Gastroesophageal sphincter (tissue), 4 donors: Measurements from ENCODE around the gene PRX. TPM values are rescaled to one million over a fixed set of nuclear protein-coding genes. Genes with fewer than 3 reads are reported as not detected.

Experiments
- ATAC-seq: fragments of 150-250 bp; one replicate; pipeline ENCODE4 v1.9.1; 2016; ENCODE audit warnings: mild to moderate bottlenecking, moderate library complexity
- H3K27ac ChIP-seq, 4 donors: fragments of 200-600 bp; sonication (generic) in 3 of 4; 1 replicate in 3 of 4; 2 replicates in 1 of 4; pipeline ENCODE4 v1.5.1; 2016 to 2019
- H3K27me3 ChIP-seq: fragments of 200-600 bp; sonication (generic); one replicate; pipeline ENCODE4 v1.5.1; 2019
- H3K36me3 ChIP-seq, 2 donors: fragments of 200-600 bp; sonication (generic); one replicate each; pipeline ENCODE4 v1.5.1; 2019; ENCODE audit warnings: control low read depth in 1 of 2
- H3K4me1 ChIP-seq, 3 donors: fragments of 200-600 bp; sonication (generic); 1 replicate in 2 of 3; 2 replicates in 1 of 3; pipeline ENCODE4 v1.5.1; 2016 to 2019; ENCODE audit warnings: control low read depth in 2 of 3
- H3K4me3 ChIP-seq, 2 donors: fragments of 200-600 bp; sonication (generic); one replicate each; pipeline ENCODE4 v1.5.1; 2019; ENCODE audit warnings: mild to moderate bottlenecking in 1 of 2, moderate library complexity in 1 of 2
- H3K9me3 ChIP-seq, 3 donors: fragments of 200-600 bp; sonication (generic); one replicate each; pipeline ENCODE4 v1.5.1; 2017 to 2019; ENCODE audit warnings: control low read depth in 2 of 3
- EP300 ChIP-seq: sonication (generic); formaldehyde crosslinking; IDR thresholded peaks from one replicate; pipeline ENCODE4 v1.6.1; 2017; ENCODE audit warnings: antibody characterized with exemption, mild to moderate bottlenecking
- POLR2A ChIP-seq, 2 donors: fragments of 450-650 bp; IDR thresholded peaks; one replicate each; pipeline ENCODE4 v1.6.1; 2017; ENCODE audit warnings: antibody characterized with exemption in 2 of 2, mild to moderate bottlenecking in 2 of 2, moderate library complexity in 1 of 2
- POLR2AphosphoS5 ChIP-seq: sonication (generic); formaldehyde crosslinking; IDR thresholded peaks from one replicate; pipeline ENCODE4 v1.6.1; 2017; ENCODE audit warnings: antibody characterized with exemption
- WGBS, 2 donors: methylation state at CpG; one replicate each; pipeline ENCODE4 v1.1.5; 2018; ENCODE audit warnings: low coverage in 1 of 2; 5-methylcytosine and 5-hydroxymethylcytosine counted together
- total RNA-seq, 4 donors: library from RNA; depleted of rRNA; stranded (reverse); fragments of >200 nt; gene quantifications; one replicate each; pipeline ENCODE4 v1.1.0, GENCODE V29; 2016
- TF ChIP-seq, protein P1 (sequence below), 4 experiments: fragments of 200-600 bp in 2 of 4; fragments of 450-650 bp in 2 of 4; sonication (generic) in 1 of 4; IDR thresholded peaks; one replicate each; pipeline ENCODE4 v1.5.1; 2017 to 2019; ENCODE audit warnings: antibody characterized with exemption in 4 of 4, mild to moderate bottlenecking in 2 of 4, moderate library complexity in 2 of 4

PRX gene
- total RNA-seq, 4 donors from 2014 or later: 4.5 to 12.7 (median 6.7) TPM

- Histone ChIP-seq H3K4me1 (peaks cover 0 to 52% (median 33%) of the 10 kb centered on the region in 3 donors), H3K9me3 (no peaks in the 10 kb centered on the region), H3K27me3 (no peaks in the 10 kb centered on the region), H3K27ac (peak overlapping the region in 2 of 4 donors; percentile 11 to 41), H3K4me3 (no peak overlapping the region), H3K36me3 (peaks cover 0 to 16% of the 10 kb centered on the region in 2 donors)
- WGBS, 2 donors: 57 to 75% methylated on average over 2 to 3 of the region's 5 CpGs
- TF ChIP-seq EP300 (no peak), POLR2A (IDR thresholded peaks at IDR 0.05) (no peak), POLR2AphosphoS5 (no peak)
- TF ChIP-seq, protein P1, sequence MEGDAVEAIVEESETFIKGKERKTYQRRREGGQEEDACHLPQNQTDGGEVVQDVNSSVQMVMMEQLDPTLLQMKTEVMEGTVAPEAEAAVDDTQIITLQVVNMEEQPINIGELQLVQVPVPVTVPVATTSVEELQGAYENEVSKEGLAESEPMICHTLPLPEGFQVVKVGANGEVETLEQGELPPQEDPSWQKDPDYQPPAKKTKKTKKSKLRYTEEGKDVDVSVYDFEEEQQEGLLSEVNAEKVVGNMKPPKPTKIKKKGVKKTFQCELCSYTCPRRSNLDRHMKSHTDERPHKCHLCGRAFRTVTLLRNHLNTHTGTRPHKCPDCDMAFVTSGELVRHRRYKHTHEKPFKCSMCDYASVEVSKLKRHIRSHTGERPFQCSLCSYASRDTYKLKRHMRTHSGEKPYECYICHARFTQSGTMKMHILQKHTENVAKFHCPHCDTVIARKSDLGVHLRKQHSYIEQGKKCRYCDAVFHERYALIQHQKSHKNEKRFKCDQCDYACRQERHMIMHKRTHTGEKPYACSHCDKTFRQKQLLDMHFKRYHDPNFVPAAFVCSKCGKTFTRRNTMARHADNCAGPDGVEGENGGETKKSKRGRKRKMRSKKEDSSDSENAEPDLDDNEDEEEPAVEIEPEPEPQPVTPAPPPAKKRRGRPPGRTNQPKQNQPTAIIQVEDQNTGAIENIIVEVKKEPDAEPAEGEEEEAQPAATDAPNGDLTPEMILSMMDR (IDR thresholded peaks at IDR 0.05): no peak
- ATAC-seq: no peak
Observed at GRCh38 chr19:40419066-40419612, 6.0 kb upstream of the PRX start.

- no peaks in the 10 kb centered on the region for H3K27me3 ChIP-seq
- peaks cover 0 to 48% (median 27%) of the 10 kb centered on the region in 3 donors for H3K4me1 ChIP-seq
- 91 to 94% methylated on average over 2 to 3 of the region's 3 CpGs for WGBS, 2 donors
- peak overlapping the region in 3 of 4 donors; percentile 70 to 80 (median 71) for H3K27ac ChIP-seq
- no peak overlapping the region for H3K4me3 ChIP-seq
- H3K9me3 ChIP-seq: no peaks in the 10 kb centered on the region
- ATAC-seq: no peak
- H3K36me3 ChIP-seq: peaks cover 0 to 9% of the 10 kb centered on the region in 2 donors
- TF ChIP-seq, protein P1 (IDR thresholded peaks at IDR 0.05): no peak
- TF ChIP-seq POLR2A (IDR thresholded peaks at IDR 0.05) (no peak), EP300 (no peak), POLR2AphosphoS5 (no peak)
Observed at GRCh38 chr19:40418040-40418439, 4.9 kb upstream of the PRX start.

- Histone ChIP-seq H3K9me3 (no peaks in the 10 kb centered on the region), H3K4me1 (peaks cover 0 to 48% (median 23%) of the 10 kb centered on the region in 3 donors), H3K4me3 (no peak overlapping the region), H3K36me3 (peaks cover 0 to 5% of the 10 kb centered on the region in 2 donors), H3K27me3 (no peaks in the 10 kb centered on the region), H3K27ac (peak overlapping the region in 3 of 4 donors; percentile 70 to 80 (median 71))
- 67 to 76% methylated on average over 3 to 4 of the region's 4 CpGs for WGBS, 2 donors
- ATAC-seq: no peak
- TF ChIP-seq POLR2A (IDR thresholded peaks at IDR 0.05) (no peak), EP300 (no peak), POLR2AphosphoS5 (no peak)
- TF ChIP-seq, protein P1 (IDR thresholded peaks at IDR 0.05): no peak
Observed at GRCh38 chr19:40417643-40417981, 4.4 kb upstream of the PRX start.

- no peaks in the 10 kb centered on the region for H3K9me3 ChIP-seq
- H3K27me3 ChIP-seq: no peaks in the 10 kb centered on the region
- WGBS, 2 donors: 41 to 68% methylated on average over 6 to 7 of the region's 16 CpGs
- no peaks in the 10 kb centered on the region for H3K36me3 ChIP-seq
- peak overlapping the region in 3 of 4 donors; percentile 70 to 80 (median 71) for H3K27ac ChIP-seq
- peaks cover 0 to 48% (median 18%) of the 10 kb centered on the region in 3 donors for H3K4me1 ChIP-seq
- no peak for ATAC-seq
- H3K4me3 ChIP-seq: no peak overlapping the region
- TF ChIP-seq POLR2A (IDR thresholded peaks at IDR 0.05) (peak; percentile 25 to 31), POLR2AphosphoS5 (no peak)
- TF ChIP-seq, protein P1 (IDR thresholded peaks at IDR 0.05): no peak
Observed at GRCh38 chr19:40416918-40417642, 3.9 kb upstream of the PRX start.

DNA sequence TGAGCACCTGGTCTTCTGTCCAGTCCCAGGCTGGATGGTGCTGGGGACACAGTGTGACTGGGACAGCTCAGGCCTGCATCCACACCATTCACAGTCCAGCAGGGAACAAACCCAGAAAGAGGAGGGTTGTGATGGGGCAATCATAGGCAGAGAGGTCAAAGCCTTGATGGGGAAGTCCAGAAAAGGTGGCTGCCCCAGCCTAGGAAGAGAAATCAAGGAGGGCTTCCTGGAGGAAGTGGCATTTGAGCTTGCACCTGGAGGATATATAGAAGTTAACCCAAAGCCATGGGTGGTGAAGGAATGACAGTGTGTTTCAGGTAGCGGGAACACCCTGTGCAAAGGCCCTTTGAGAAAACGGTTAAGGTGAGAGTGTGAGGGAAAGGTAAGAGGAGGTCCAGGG is 2.6 kb upstream of the PRX start:
- Histone ChIP-seq H3K4me1 (peaks cover 0 to 53% (median 19%) of the 10 kb centered on the region in 3 donors), H3K36me3 (no peaks in the 10 kb centered on the region), H3K27me3 (no peaks in the 10 kb centered on the region), H3K27ac (peak overlapping the region in 1 of 4 donors; percentile 71), H3K4me3 (no peak overlapping the region), H3K9me3 (no peaks in the 10 kb centered on the region)
- TF ChIP-seq EP300 (no peak), POLR2A (IDR thresholded peaks at IDR 0.05) (no peak), POLR2AphosphoS5 (no peak)
- TF ChIP-seq, protein P1 (IDR thresholded peaks at IDR 0.05): no peak
- ATAC-seq: no peak
- 95 to 100% methylated on average over 2 of the region's 2 CpGs for WGBS, 2 donors
